Trophoblast cell (in vitro differentiated cells and primary cell): ENCODE results near the gene EBF3.

Experiments used
- DNase-seq, 2 donors: peaks; one replicate each; pipeline ENCODE4 v3.0.0-alpha.2; 2016
- H2AFZ ChIP-seq: 2 replicates; pipeline ENCODE4 v1.6.1; 2013; ENCODE audit warnings: low read length, moderate library complexity, mild to moderate bottlenecking; ENCODE audit not compliant: insufficient read depth, poor library complexity
- H2AK5ac ChIP-seq: 2 replicates; pipeline ENCODE4 v1.6.1; 2013; ENCODE audit warnings: mild to moderate bottlenecking, low read length
- H2BK120ac ChIP-seq: 2 replicates; pipeline ENCODE4 v1.6.1; 2013; ENCODE audit warnings: low read length, mild to moderate bottlenecking, moderate library complexity; ENCODE audit not compliant: insufficient read depth, poor library complexity
- H2BK12ac ChIP-seq: 2 replicates; pipeline ENCODE4 v1.6.1; 2013; ENCODE audit warnings: mild to moderate bottlenecking, low read length, moderate library complexity
- H2BK5ac ChIP-seq: 2 replicates; pipeline ENCODE4 v1.6.1; 2013; ENCODE audit warnings: low read length, low read depth, moderate library complexity, mild to moderate bottlenecking; ENCODE audit not compliant: poor library complexity
- H3K14ac ChIP-seq: 2 replicates; pipeline ENCODE4 v1.6.1; 2013; ENCODE audit warnings: mild to moderate bottlenecking, low read length
- H3K18ac ChIP-seq: 2 replicates; pipeline ENCODE4 v1.6.1; 2013; ENCODE audit warnings: mild to moderate bottlenecking, low read length
- H3K23ac ChIP-seq: 2 replicates; pipeline ENCODE4 v1.6.1; 2013; ENCODE audit warnings: low read length
- H3K27ac ChIP-seq: 2 replicates; pipeline ENCODE4 v1.5.1; 2013; ENCODE audit warnings: low read depth, mild to moderate bottlenecking, inconsistent platforms, low read length, moderate library complexity
- H3K27me3 ChIP-seq: 2 replicates; pipeline ENCODE4 v1.6.1; 2013; ENCODE audit warnings: inconsistent platforms, mild to moderate bottlenecking, low read length, moderate library complexity; ENCODE audit not compliant: insufficient read depth
- H3K36me3 ChIP-seq, 2 experiments: 1 replicate in 1 of 2; 2 replicates in 1 of 2; pipeline ENCODE4 v1.6.1; 2013; ENCODE audit warnings: low read length in 2 of 2, mild to moderate bottlenecking in 2 of 2, moderate library complexity in 1 of 2; ENCODE audit not compliant: insufficient read depth in 2 of 2, control insufficient read depth in 1 of 2
- H3K4ac ChIP-seq: 2 replicates; pipeline ENCODE4 v1.6.1; 2013; ENCODE audit warnings: low read depth, mild to moderate bottlenecking, low read length, moderate library complexity
- H3K4me1 ChIP-seq, 2 experiments: 1 replicate in 1 of 2; 2 replicates in 1 of 2; pipeline ENCODE4 v1.6.1; 2013; ENCODE audit warnings: low read length in 2 of 2, mild to moderate bottlenecking in 2 of 2, moderate library complexity in 1 of 2; ENCODE audit not compliant: insufficient read depth in 2 of 2, control insufficient read depth in 1 of 2
- H3K4me2 ChIP-seq: 2 replicates; pipeline ENCODE4 v1.6.1; 2013; ENCODE audit warnings: inconsistent platforms, mild to moderate bottlenecking, low read length, moderate library complexity
- H3K4me3 ChIP-seq: 2 replicates; pipeline ENCODE4 v1.5.1; 2013; ENCODE audit warnings: mild to moderate bottlenecking, low read depth, low read length, inconsistent platforms
- H3K79me1 ChIP-seq: one replicate; pipeline ENCODE4 v1.6.1; 2013; ENCODE audit warnings: low read length
- H3K79me2 ChIP-seq: 2 replicates; pipeline ENCODE4 v1.6.1; 2013; ENCODE audit warnings: low read length, mild to moderate bottlenecking; ENCODE audit not compliant: control insufficient read depth, insufficient read depth, poor library complexity
- H3K9ac ChIP-seq: 2 replicates; pipeline ENCODE4 v1.6.1; 2013; ENCODE audit warnings: mild to moderate bottlenecking, low read length
- H3K9me3 ChIP-seq: 2 replicates; pipeline ENCODE4 v1.6.1; 2013; ENCODE audit warnings: low read depth, mild to moderate bottlenecking, control low read depth, inconsistent platforms, low read length; ENCODE audit not compliant: insufficient read depth
- H4K12ac ChIP-seq: 2 replicates; pipeline ENCODE4 v1.6.1; 2013; ENCODE audit warnings: low read depth, mild to moderate bottlenecking, low read length, moderate library complexity
- H4K8ac ChIP-seq: 2 replicates; pipeline ENCODE4 v1.6.1; 2013; ENCODE audit warnings: low read depth, mild to moderate bottlenecking, low read length, moderate library complexity
- H4K91ac ChIP-seq: one replicate; pipeline ENCODE4 v1.6.1; 2013; ENCODE audit warnings: low read depth, mild to moderate bottlenecking, low read length, moderate library complexity
- whole genome bisulfite sequencing: extraction: QIAGEN DNeasy Blood & Tissue Kit; methylation state at CpG from one replicate; pipeline ENCODE4 v1.1.7; 2013; ENCODE audit warnings: missing lambda C conversion rate; ENCODE audit not compliant: insufficient read length, insufficient coverage; ENCODE audit errors: extremely low coverage; 5-methylcytosine and 5-hydroxymethylcytosine counted together

EBF3 gene

DNA sequence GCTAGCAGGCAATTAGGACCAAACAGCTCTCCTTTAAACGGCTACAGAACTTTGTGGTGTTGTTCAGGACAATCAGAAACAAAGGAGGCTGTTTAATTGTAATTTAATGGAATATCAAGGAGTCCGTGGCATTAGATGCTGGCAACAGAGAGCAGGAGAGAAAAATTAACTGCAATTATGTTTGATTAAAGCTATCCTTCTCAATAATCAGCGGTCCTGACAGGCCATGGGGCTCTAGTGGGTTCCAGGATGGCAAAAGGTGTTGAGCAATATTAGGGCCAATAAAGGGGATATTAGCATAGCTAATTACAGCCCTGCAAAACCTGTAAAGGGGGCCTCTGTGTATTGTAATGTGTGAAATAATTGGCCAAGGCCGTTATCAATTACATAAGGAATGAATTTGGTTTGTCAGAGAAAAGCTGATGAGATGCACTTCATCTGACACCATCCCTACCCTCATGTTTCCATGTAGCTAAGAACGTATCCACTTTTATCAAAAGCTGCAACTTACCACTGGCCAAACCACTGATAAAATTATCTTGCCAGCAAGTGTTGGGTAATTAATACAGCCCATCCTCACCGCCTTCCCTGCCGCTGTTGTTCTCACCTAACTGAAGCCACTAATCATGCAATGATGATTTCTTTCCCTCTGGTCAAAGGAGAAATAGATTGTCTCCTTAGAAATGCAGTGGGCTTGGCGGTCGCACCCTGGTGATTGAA, 81.6 kb downstream of the EBF3 start:
- H4K8ac ChIP-seq = no peak overlapping the region
- H3K4me3 ChIP-seq = no peak overlapping the region
- no peak overlapping the region for H3K14ac ChIP-seq
- DNase-seq = no peak
- H2AK5ac ChIP-seq = no peak overlapping the region
- no peak overlapping the region for H4K12ac ChIP-seq
- H3K4ac ChIP-seq = no peak overlapping the region
- no peak overlapping the region for H3K9ac ChIP-seq
- no peak overlapping the region for H2BK5ac ChIP-seq
- H3K18ac ChIP-seq = no peak overlapping the region
- H2BK120ac ChIP-seq = no peak overlapping the region
- no peak overlapping the region for H2AFZ ChIP-seq
- H3K79me2 ChIP-seq = no peaks in the 10 kb centered on the region
- H2BK12ac ChIP-seq = no peak overlapping the region
- no peaks in the 10 kb centered on the region for H3K27me3 ChIP-seq
- H3K4me2 ChIP-seq = no peak overlapping the region
- H3K79me1 ChIP-seq = no peaks in the 10 kb centered on the region
- no peak overlapping the region for H3K27ac ChIP-seq
- no peaks in the 10 kb centered on the region for H3K36me3 ChIP-seq
- no peak overlapping the region for H4K91ac ChIP-seq
- WGBS = no CpG with 5 or more reads among the region's 9 CpGs
- H3K4me1 ChIP-seq = no peaks in the 10 kb centered on the region
- H3K23ac ChIP-seq = no peak overlapping the region
- no peaks in the 10 kb centered on the region for H3K9me3 ChIP-seq

DNA sequence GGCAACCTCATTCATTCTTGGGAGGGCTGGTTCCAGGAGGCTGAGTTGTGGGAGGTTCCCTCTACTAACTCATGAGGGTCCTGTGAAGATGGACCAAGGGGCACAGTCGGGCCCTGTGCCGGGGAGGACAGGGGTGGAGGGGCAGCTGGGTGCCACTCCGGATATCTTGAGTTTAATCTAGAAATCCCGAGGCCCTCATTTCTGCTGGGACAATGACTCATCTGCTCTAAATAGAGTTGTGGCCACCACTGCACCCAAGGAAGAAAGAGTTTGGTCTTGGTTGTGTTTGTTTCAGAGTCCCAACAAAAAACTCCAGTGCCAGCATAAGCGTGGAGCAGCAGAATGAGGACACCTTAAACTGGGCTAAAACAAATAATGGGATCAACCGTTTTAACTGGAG, 82.4 kb downstream of the EBF3 start:
- H4K8ac ChIP-seq = no peak overlapping the region
- H3K79me1 ChIP-seq = no peaks in the 10 kb centered on the region
- no peak overlapping the region for H3K9ac ChIP-seq
- no peaks in the 10 kb centered on the region for H3K79me2 ChIP-seq
- H3K14ac ChIP-seq = no peak overlapping the region
- H2BK12ac ChIP-seq = no peak overlapping the region
- no peak overlapping the region for H4K91ac ChIP-seq
- H2BK5ac ChIP-seq = no peak overlapping the region
- H3K4ac ChIP-seq = no peak overlapping the region
- no peak overlapping the region for H3K23ac ChIP-seq
- no CpG with 5 or more reads among the region's 6 CpGs for WGBS
- no peak overlapping the region for H2AK5ac ChIP-seq
- H3K27ac ChIP-seq = no peak overlapping the region
- H2AFZ ChIP-seq = no peak overlapping the region
- H3K4me2 ChIP-seq = no peak overlapping the region
- H3K18ac ChIP-seq = no peak overlapping the region
- H3K9me3 ChIP-seq = no peaks in the 10 kb centered on the region
- no peaks in the 10 kb centered on the region for H3K4me1 ChIP-seq
- no peak overlapping the region for H4K12ac ChIP-seq
- H3K4me3 ChIP-seq = no peak overlapping the region
- DNase-seq = no peak
- no peaks in the 10 kb centered on the region for H3K36me3 ChIP-seq
- H2BK120ac ChIP-seq = no peak overlapping the region
- no peaks in the 10 kb centered on the region for H3K27me3 ChIP-seq

GRCh38 chr10:129880191-129880870, 83.7 kb downstream of the EBF3 start:
- no peak for DNase-seq

GRCh38 chr10:129879655-129880054, 84.4 kb downstream of the EBF3 start:
- Histone ChIP-seq H2AK5ac (no peak overlapping the region), H3K14ac (no peak overlapping the region), H3K4ac (no peak overlapping the region), H3K18ac (no peak overlapping the region), H3K27me3 (no peaks in the 10 kb centered on the region), H3K9ac (no peak overlapping the region), H4K8ac (no peak overlapping the region), H2BK120ac (no peak overlapping the region), H3K27ac (no peak overlapping the region), H3K23ac (no peak overlapping the region), H3K4me3 (no peak overlapping the region), H2BK12ac (no peak overlapping the region), H3K36me3 (no peaks in the 10 kb centered on the region), H3K4me1 (no peaks in the 10 kb centered on the region), H3K4me2 (no peak overlapping the region), H3K79me1 (no peaks in the 10 kb centered on the region), H3K9me3 (no peaks in the 10 kb centered on the region), H2BK5ac (no peak overlapping the region), H4K12ac (no peak overlapping the region), H4K91ac (no peak overlapping the region), H2AFZ (no peak overlapping the region), H3K79me2 (no peaks in the 10 kb centered on the region)
- DNase-seq = no peak
- no CpG with 5 or more reads among the region's 14 CpGs for WGBS

More at GRCh38 chr10:129880191-129880870, 83.7 kb downstream of the EBF3 start:
- H3K4me3 ChIP-seq = no peak overlapping the region
- H3K14ac ChIP-seq = no peak overlapping the region
- H3K9ac ChIP-seq = no peak overlapping the region
- no peak overlapping the region for H4K91ac ChIP-seq
- no peaks in the 10 kb centered on the region for H3K4me1 ChIP-seq
- no peak overlapping the region for H4K8ac ChIP-seq
- H3K79me1 ChIP-seq = no peaks in the 10 kb centered on the region
- no peak overlapping the region for H4K12ac ChIP-seq
- H2AFZ ChIP-seq = no peak overlapping the region
- no peaks in the 10 kb centered on the region for H3K79me2 ChIP-seq
- H3K18ac ChIP-seq = no peak overlapping the region
- H2BK12ac ChIP-seq = no peak overlapping the region
- no CpG with 5 or more reads among the region's 8 CpGs for WGBS
- no peaks in the 10 kb centered on the region for H3K27me3 ChIP-seq
- no peak overlapping the region for H2BK120ac ChIP-seq
- no peaks in the 10 kb centered on the region for H3K9me3 ChIP-seq
- no peak overlapping the region for H2AK5ac ChIP-seq
- no peak overlapping the region for H3K23ac ChIP-seq
- no peak overlapping the region for H3K27ac ChIP-seq
- no peak overlapping the region for H3K4me2 ChIP-seq
- H2BK5ac ChIP-seq = no peak overlapping the region
- no peak overlapping the region for H3K4ac ChIP-seq
- H3K36me3 ChIP-seq = no peaks in the 10 kb centered on the region
